Activated naive CD4-positive, alpha-beta T cell treated with anti-CD3 and anti-CD28 coated beads for 36 hours (primary cell): ENCODE measurements around the gene IFIH1. TPM values are rescaled to one million over a fixed set of nuclear protein-coding genes. Genes with fewer than 3 reads are reported as not detected.

Source experiments
- CTCF ChIA-PET: fragments of 350-600 bp; sonication (Branson Sonifier 250); formaldehyde crosslinking; loops from one replicate; lab custom pipeline; 2021; ENCODE audit warnings: antibody characterized with exemption; lab: Charles Lee
- DNase-seq: peaks from one replicate; pipeline ENCODE4 v3.0.0-alpha.2; 2020
- H3K27ac Mint-ChIP-seq: one replicate; pipeline ENCODE4 v1.8.0; 2021; ENCODE audit warnings: mild to moderate bottlenecking, mixed read lengths
- H3K27me3 Mint-ChIP-seq: one replicate; pipeline ENCODE4 v1.8.0; 2021; ENCODE audit warnings: low read depth, mixed read lengths
- H3K36me3 Mint-ChIP-seq: one replicate; pipeline ENCODE4 v1.8.0; 2021; ENCODE audit warnings: low read depth, mixed read lengths
- H3K4me1 Mint-ChIP-seq: one replicate; pipeline ENCODE4 v1.8.0; 2021; ENCODE audit warnings: low read depth, mixed read lengths
- H3K4me3 Mint-ChIP-seq: one replicate; pipeline ENCODE4 v1.8.0; 2021; ENCODE audit warnings: mild to moderate bottlenecking, moderate library complexity, mixed read lengths
- H3K9me3 Mint-ChIP-seq: one replicate; pipeline ENCODE4 v1.8.0; 2021; ENCODE audit warnings: mixed read lengths
- intact Hi-C: fragments of 100-400 bp; cut with micrococcal nuclease; formaldehyde crosslinking; loops from one replicate; pipeline ENCODE4 v1.15.1; 2023
- total RNA-seq, 2 experiments: library from RNA; stranded (reverse); gene quantifications; one replicate each; pipeline ENCODE4 v1.2.3, GENCODE V29; 2021

Gene IFIH1
- total RNA-seq, 2 experiments from 2014 or later: 33.8 to 34.6 TPM

DNA sequence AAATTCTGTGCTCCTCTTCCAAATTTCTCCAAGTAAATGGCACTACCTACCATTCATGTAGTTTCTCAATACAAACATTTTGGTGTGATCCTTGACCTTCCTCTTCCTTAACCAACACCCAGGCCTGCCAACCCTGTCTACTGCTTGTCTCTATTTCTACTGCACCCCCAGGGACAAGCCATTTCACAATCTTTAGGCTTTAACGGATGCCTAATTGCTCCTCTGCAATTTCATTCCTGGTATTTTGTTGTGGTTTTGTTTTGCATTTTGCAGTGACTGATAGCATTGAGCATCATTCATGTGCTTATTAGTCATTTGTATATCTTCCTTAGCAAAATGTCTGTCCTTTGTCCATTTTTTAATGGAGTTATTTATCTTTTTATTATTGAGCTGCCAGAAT, 85.3 kb downstream of the IFIH1 start:
- no peaks in the 10 kb centered on the region for H3K36me3 Mint-ChIP-seq
- H3K27ac Mint-ChIP-seq: no peak overlapping the region
- DNase-seq: no peak
- H3K27me3 Mint-ChIP-seq: peaks cover 6% of the 10 kb centered on the region
- H3K4me3 Mint-ChIP-seq: no peak overlapping the region
- CTCF ChIA-PET: interaction anchor here (2.4 kb wide), 1 partner anchor 12 kb away, joined by 18 read pairs; no protein-coding TSS in a partner anchor
- no peaks in the 10 kb centered on the region for H3K9me3 Mint-ChIP-seq
- intact Hi-C loops: no loop called here
- H3K4me1 Mint-ChIP-seq: no peaks in the 10 kb centered on the region

- H3K27me3 Mint-ChIP-seq: peaks cover 3% of the 10 kb centered on the region
- H3K9me3 Mint-ChIP-seq: no peaks in the 10 kb centered on the region
- H3K4me3 Mint-ChIP-seq: no peak overlapping the region
- CTCF ChIA-PET: interaction anchor here (0.7 to 2.4 kb wide), 3 partner anchors 12 to 80 kb away, joined by 3 to 18 read pairs (median 3); no protein-coding TSS in a partner anchor
- no peak for DNase-seq
- no peaks in the 10 kb centered on the region for H3K4me1 Mint-ChIP-seq
- no peaks in the 10 kb centered on the region for H3K36me3 Mint-ChIP-seq
- H3K27ac Mint-ChIP-seq: no peak overlapping the region
- intact Hi-C loops: no loop called here
Measured at GRCh38 chr2:162232671-162233070, 85.8 kb downstream of the IFIH1 start.

GRCh38 chr2:162232027-162232426, 86.5 kb downstream of the IFIH1 start:
- no peak overlapping the region for H3K27ac Mint-ChIP-seq
- H3K4me3 Mint-ChIP-seq: no peak overlapping the region
- intact Hi-C loops: no loop called here
- H3K4me1 Mint-ChIP-seq: no peaks in the 10 kb centered on the region
- no peaks in the 10 kb centered on the region for H3K36me3 Mint-ChIP-seq
- no peaks in the 10 kb centered on the region for H3K9me3 Mint-ChIP-seq
- peaks cover 3% of the 10 kb centered on the region for H3K27me3 Mint-ChIP-seq
- CTCF ChIA-PET: interaction anchor here (0.7 to 2.4 kb wide), 3 partner anchors 11 to 79 kb away, joined by 3 to 18 read pairs (median 3); no protein-coding TSS in a partner anchor
- no peak for DNase-seq

GRCh38 chr2:162230761-162231160, 87.7 kb downstream of the IFIH1 start:
- intact Hi-C loops: no loop called here
- Mint-ChIP-seq H3K27me3 (peaks cover 3% of the 10 kb centered on the region), H3K4me3 (no peak overlapping the region), H3K4me1 (no peaks in the 10 kb centered on the region), H3K36me3 (no peaks in the 10 kb centered on the region), H3K27ac (no peak overlapping the region), H3K9me3 (no peaks in the 10 kb centered on the region)
- CTCF ChIA-PET: interaction anchor here (2.1 to 2.4 kb wide), 2 partner anchors 10 kb away, joined by 9 to 18 read pairs; no protein-coding TSS in a partner anchor
- no peak for DNase-seq

- Mint-ChIP-seq H3K9me3 (no peaks in the 10 kb centered on the region), H3K4me1 (no peaks in the 10 kb centered on the region), H3K4me3 (no peak overlapping the region), H3K27me3 (peaks cover 3% of the 10 kb centered on the region), H3K27ac (no peak overlapping the region), H3K36me3 (no peaks in the 10 kb centered on the region)
- DNase-seq: no peak
- intact Hi-C loops: no loop called here
- CTCF ChIA-PET: no interaction called here
Measured at GRCh38 chr2:162226836-162227235, 91.6 kb downstream of the IFIH1 start.

GRCh38 chr2:162221064-162221463, 97.4 kb downstream of the IFIH1 start:
- Mint-ChIP-seq H3K4me1 (no peaks in the 10 kb centered on the region), H3K27ac (no peak overlapping the region), H3K36me3 (no peaks in the 10 kb centered on the region), H3K27me3 (peaks cover 9% of the 10 kb centered on the region), H3K9me3 (no peaks in the 10 kb centered on the region), H3K4me3 (no peak overlapping the region)
- DNase-seq: peak; percentile 74
- intact Hi-C loops: loop anchor here (1.0 to 5.0 kb wide), 4 partner anchors 68 to 911 kb away; no protein-coding TSS in a partner anchor
- CTCF ChIA-PET: interaction anchor here (0.6 to 9.1 kb wide), 29 partner anchors 9 to 666 kb away, joined by 3 to 204 read pairs (median 4); partner anchors contain the start of gene GCG

DNA sequence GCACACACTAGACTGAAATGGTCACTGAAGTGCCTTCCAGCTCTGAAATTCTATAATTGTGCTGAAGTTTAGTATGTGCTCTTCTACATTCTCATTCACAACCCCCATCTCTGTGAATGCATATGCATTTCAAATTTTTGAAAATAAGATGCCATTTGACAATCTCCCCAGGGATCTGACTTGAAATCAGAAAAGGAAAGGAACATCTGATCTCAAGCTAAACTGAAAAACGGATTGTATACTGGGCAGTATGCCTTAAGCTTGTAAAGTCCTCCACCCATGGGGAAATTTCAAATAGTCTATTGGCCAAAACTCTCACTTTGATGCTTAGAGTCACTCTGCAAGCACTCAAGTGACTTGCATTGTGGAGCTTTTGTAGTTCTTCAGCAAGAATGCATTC, 98.1 kb downstream of the IFIH1 start:
- intact Hi-C loops: loop anchor here (5.0 kb wide), 1 partner anchor 912 kb away; no protein-coding TSS in a partner anchor
- H3K36me3 Mint-ChIP-seq: no peaks in the 10 kb centered on the region
- DNase-seq: no peak
- no peak overlapping the region for H3K4me3 Mint-ChIP-seq
- no peak overlapping the region for H3K27ac Mint-ChIP-seq
- CTCF ChIA-PET: interaction anchor here (0.6 to 9.1 kb wide), 24 partner anchors 9 to 159 kb away, joined by 3 to 204 read pairs (median 4); partner anchors contain the start of gene GCG
- peaks cover 9% of the 10 kb centered on the region for H3K27me3 Mint-ChIP-seq
- H3K9me3 Mint-ChIP-seq: no peaks in the 10 kb centered on the region
- H3K4me1 Mint-ChIP-seq: no peaks in the 10 kb centered on the region

DNA sequence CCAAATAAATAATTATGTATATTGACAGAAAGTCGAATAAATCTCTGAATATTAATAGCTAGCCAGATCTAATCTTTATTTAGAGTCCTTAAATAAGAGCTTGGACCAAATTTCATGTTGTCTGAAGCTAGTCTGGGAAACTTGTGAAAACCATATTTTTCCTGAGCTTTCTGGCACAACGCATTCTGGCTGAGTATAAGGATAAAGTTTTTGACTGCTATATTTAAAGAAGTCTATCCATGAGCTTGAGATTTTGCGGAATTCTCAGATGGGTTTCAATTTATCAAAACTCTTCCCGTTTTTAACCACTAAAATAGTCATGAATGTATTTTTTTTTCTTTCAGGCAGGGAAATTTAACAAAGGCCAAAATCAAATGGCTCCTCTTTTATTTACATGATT, 99.1 kb downstream of the IFIH1 start:
- peaks cover 9% of the 10 kb centered on the region for H3K27me3 Mint-ChIP-seq
- H3K27ac Mint-ChIP-seq: no peak overlapping the region
- intact Hi-C loops: no loop called here
- no peaks in the 10 kb centered on the region for H3K4me1 Mint-ChIP-seq
- DNase-seq: no peak
- CTCF ChIA-PET: interaction anchor here (0.6 to 9.1 kb wide), 12 partner anchors 10 to 164 kb away, joined by 3 to 204 read pairs (median 4); partner anchors contain the start of gene GCG
- H3K9me3 Mint-ChIP-seq: no peaks in the 10 kb centered on the region
- no peak overlapping the region for H3K4me3 Mint-ChIP-seq
- H3K36me3 Mint-ChIP-seq: no peaks in the 10 kb centered on the region

GRCh38 chr2:162217598-162217997, 100.9 kb downstream of the IFIH1 start:
- intact Hi-C loops: no loop called here
- Mint-ChIP-seq H3K36me3 (no peaks in the 10 kb centered on the region), H3K4me1 (no peaks in the 10 kb centered on the region)

More at GRCh38 chr2:162217598-162217997, 100.9 kb downstream of the IFIH1 start:
- CTCF ChIA-PET: interaction anchor here (9.1 kb wide), 1 partner anchor 82 kb away, joined by 204 read pairs; no protein-coding TSS in a partner anchor
- H3K27me3 Mint-ChIP-seq: peaks cover 9% of the 10 kb centered on the region
- no peak for DNase-seq
- H3K9me3 Mint-ChIP-seq: no peaks in the 10 kb centered on the region
- H3K27ac Mint-ChIP-seq: no peak overlapping the region
- H3K4me3 Mint-ChIP-seq: no peak overlapping the region

Other genes with a start within 250 kb of the IFIH1 start
- 10 to 100 TPM; 11.9 to 12.9 TPM for gene DPP4, start 244.5 kb downstream of the IFIH1 start, total RNA-seq
- gene GCG, start 166.4 kb downstream of the IFIH1 start, total RNA-seq: not detected
- gene FAP, start 75.2 kb downstream of the IFIH1 start, total RNA-seq: not detected
- 10 to 100 TPM; 36.7 to 40.2 TPM for gene GCA, start 25.4 kb upstream of the IFIH1 start, total RNA-seq